K562 (cell line): Measurements from ENCODE around the gene VWA8. TPM values are rescaled to one million over a fixed set of nuclear protein-coding genes. Genes with fewer than 3 reads are reported as not detected.

ENCODE experiments used
- ATAC-seq: fragments of 200-7000 bp; cut with Tn5 transposase; 3 replicates; pipeline ENCODE4 v1.9.1; 2020; ENCODE audit warnings: moderate library complexity
- BruUV-seq: library from RNA; stranded (reverse); fragments of 400-500 nt; replicated peaks from 2 replicates; lab custom pipeline; 2021; lab: Mats Ljungman, UMichigan
- CTCF ChIA-PET: fragments of 300-600 bp; formaldehyde crosslinking; extraction: SDS; loops from one replicate; lab custom pipeline; 2021; ENCODE audit warnings: low intra/inter-chr PET ratio; lab: Yijun Ruan, JAX
- POLR2A ChIA-PET: fragments of 300-600, 350-650 bp; sonication (Branson Sonifier 250); formaldehyde crosslinking; extraction: SDS; loops from one replicate; lab custom pipeline; 2021; ENCODE audit warnings: antibody characterized with exemption, inconsistent platforms; lab: Yijun Ruan, JAX
- DNase-seq, 4 experiments: peaks; one replicate each; pipeline versions ENCODE4 v3.0.0 to v3.0.0-alpha.2; 2011 to 2018; ENCODE audit warnings: low spot score in 3 of 4, mixed read lengths in 3 of 4; ENCODE audit errors: extremely low read depth in 1 of 4
- FAIRE-seq: peaks from 2 replicates; lab custom pipeline; 2011; peaks lifted over from hg19 to GRCh38; lab: Jason Lieb, UNC
- H2AFZ ChIP-seq: 2 replicates; pipeline ENCODE4 v1.6.0; 2011; ENCODE audit warnings: low read depth, low read length, control low read depth, inconsistent platforms
- H3K27ac ChIP-seq: fragments of 200-600 bp; 3 replicates; pipeline ENCODE4 v1.8.0; 2011; ENCODE audit warnings: low read depth, mild to moderate bottlenecking, control low read depth, inconsistent platforms, low read length, moderate library complexity, mixed read lengths; ENCODE audit errors: extremely low read depth
- H3K27me3 ChIP-seq, 2 experiments: fragments of 300-600 bp in 1 of 2; 2 replicates in 1 of 2; 3 replicates in 1 of 2; pipeline versions ENCODE4 v1.6.0 to v1.8.0; 2011; ENCODE audit warnings: inconsistent platforms in 2 of 2, low read length in 2 of 2, mild to moderate bottlenecking in 1 of 2, mixed read lengths in 1 of 2, moderate library complexity in 1 of 2; ENCODE audit not compliant: control insufficient read depth in 2 of 2, insufficient read depth in 2 of 2
- H3K36me3 ChIP-seq: fragments of 300-600 bp; 3 replicates; pipeline ENCODE4 v1.8.0; 2011; ENCODE audit warnings: mild to moderate bottlenecking, low read length, inconsistent platforms; ENCODE audit not compliant: control insufficient read depth, insufficient read depth
- H3K4me1 ChIP-seq, 2 experiments: fragments of 200-600 bp in 1 of 2; replicated peaks in 1 of 2; 2 replicates in 1 of 2; 3 replicates in 1 of 2; pipeline versions ENCODE4 v1.5.1 to v1.8.0; 2011; ENCODE audit warnings: inconsistent platforms in 2 of 2, low read length in 2 of 2, mild to moderate bottlenecking in 1 of 2, mixed read lengths in 1 of 2, moderate library complexity in 1 of 2; ENCODE audit not compliant: control insufficient read depth in 2 of 2, insufficient read depth in 2 of 2
- H3K4me2 ChIP-seq: 2 replicates; pipeline ENCODE4 v1.6.1; 2011; ENCODE audit warnings: low read length, control low read depth, inconsistent platforms, mixed read lengths; ENCODE audit not compliant: insufficient read depth
- H3K4me3 ChIP-seq: fragments of 200-600 bp; sonication (generic), shearing (Covaris generic); 2 replicates; pipeline ENCODE4 v1.5.1; 2016; ENCODE audit warnings: control low read depth, inconsistent platforms
- H3K79me2 ChIP-seq: fragments of 200-600 bp; 3 replicates; pipeline ENCODE4 v1.8.0; 2011; ENCODE audit warnings: low read length, inconsistent platforms; ENCODE audit not compliant: control insufficient read depth, insufficient read depth
- H3K9ac ChIP-seq, 2 experiments: 2 replicates each; pipeline versions ENCODE4 v1.6.0 to v1.6.1; 2011; ENCODE audit warnings: low read depth in 2 of 2, low read length in 2 of 2, control low read depth in 1 of 2, inconsistent platforms in 1 of 2, mild to moderate bottlenecking in 1 of 2, mixed read lengths in 1 of 2; ENCODE audit not compliant: insufficient read depth in 1 of 2
- H3K9me1 ChIP-seq: one replicate; pipeline ENCODE4 v1.6.0; 2011; ENCODE audit warnings: inconsistent platforms, mild to moderate bottlenecking, low read length, moderate library complexity; ENCODE audit not compliant: control insufficient read depth, insufficient read depth
- H3K9me3 ChIP-seq: replicated peaks from 2 replicates; pipeline ENCODE4 v1.5.1; 2011; ENCODE audit warnings: low read depth, low read length, inconsistent platforms; ENCODE audit not compliant: control insufficient read depth, insufficient read depth
- H4K20me1 ChIP-seq: replicated peaks from 2 replicates; pipeline ENCODE4 v1.6.1; 2011; ENCODE audit warnings: low read length, inconsistent platforms, mixed read lengths; ENCODE audit not compliant: control insufficient read depth, insufficient read depth
- CTCF ChIP-seq, 3 experiments: IDR thresholded peaks in 2 of 3; conservative IDR thresholded peaks in 1 of 3; 2 replicates each; pipeline ENCODE4 v1.5.1; 2011 to 2012; ENCODE audit warnings: low read length in 3 of 3, mild to moderate bottlenecking in 3 of 3, control low read depth in 2 of 3, improper control_type of control experiment in 1 of 3, inconsistent platforms in 1 of 3, low read depth in 1 of 3, mixed read lengths in 1 of 3, moderate library complexity in 1 of 3; ENCODE audit not compliant: insufficient read depth in 2 of 3
- CUX1 ChIP-seq: fragments of 200-800 bp; sonication (Bioruptor generic); IDR thresholded peaks from 2 replicates; pipeline ENCODE4 v1.6.1; 2016; ENCODE audit warnings: missing genetic modification characterization, missing compliant biosample characterization
- POLR2G ChIP-seq: fragments of 200-400 bp; formaldehyde crosslinking; IDR thresholded peaks from 2 replicates; pipeline ENCODE4 v1.6.1; 2017; ENCODE audit warnings: low read depth, mild to moderate bottlenecking, antibody characterized with exemption, low read length, moderate library complexity
- SMARCA4 ChIP-seq: fragments of 450-650 bp; IDR thresholded peaks from 2 replicates; pipeline ENCODE4 v1.6.1; 2016
- SRSF9 ChIP-seq: fragments of 200-400 bp; formaldehyde crosslinking; IDR thresholded peaks from 2 replicates; pipeline ENCODE4 v1.6.1; 2017; ENCODE audit warnings: low read depth, low read length, borderline replicate concordance
- TARDBP ChIP-seq: fragments of 450-650 bp; IDR thresholded peaks from 2 replicates; pipeline ENCODE4 v1.6.1; 2016
- ZNF174 ChIP-seq: fragments of 250-450 bp; sonication (Bioruptor Pico); IDR thresholded peaks from 2 replicates; pipeline ENCODE4 v1.4.0; 2020; ENCODE audit warnings: mild to moderate bottlenecking
- ZNF589 ChIP-seq: fragments of 200-800 bp; sonication (Bioruptor generic); IDR thresholded peaks from 2 replicates; pipeline ENCODE4 v1.6.1; 2016; ENCODE audit warnings: low read depth, missing genetic modification characterization, missing compliant biosample characterization
- WGBS: fragments of 100-300 bp; shearing (Covaris generic); methylation state at CpG from one replicate; pipeline ENCODE4 v1.1.6; 2016; ENCODE audit warnings: low coverage, mixed read lengths; ENCODE audit not compliant: insufficient coverage; ENCODE audit errors: missing lambda C conversion rate; 5-methylcytosine and 5-hydroxymethylcytosine counted together
- in situ Hi-C: fragments of 300-500 bp; cut with MboI; formaldehyde crosslinking; loops from 4 replicates; pipeline ENCODE4 v1.15.0; 2018; ENCODE audit warnings: inconsistent platforms, mixed read lengths
- intact Hi-C: fragments of 100-400 bp; cut with micrococcal nuclease; formaldehyde crosslinking; loops from 2 replicates; pipeline ENCODE4 v1.14.2; 2022
- polyA plus RNA-seq, 8 experiments: library from polyadenylated mRNA; depleted of rRNA in 4 of 8; stranded (reverse) in 5 of 8; unstranded in 3 of 8; fragments of >200 nt; fragmentation: Nextera tagmentation in 2 of 8; fragmentation: Illumina TruSeq in 1 of 8; extraction: Ambion mirVana in 2 of 8; extraction: Trizol in 1 of 8; gene quantifications; 2 replicates each; pipeline versions ENCODE4 v1.2.1 to v1.2.3, GENCODE V29; 2011 to 2014; ENCODE audit warnings: inconsistent platforms in 1 of 8, missing spikeins in 1 of 8
- total RNA-seq, 7 experiments: library from RNA; depleted of rRNA in 6 of 7; stranded (reverse); fragments of >200 nt in 6 of 7; fragmentation: Illumina TruSeq in 2 of 7; extraction: Trizol in 2 of 7; gene quantifications; 2 replicates each; pipeline versions ENCODE4 v1.2.1 to v1.2.3, GENCODE V29; 2011 to 2021; ENCODE audit warnings: low replicate concordance in 1 of 7
- TF ChIP-seq, protein P1 (sequence below): fragments of 450-650 bp; IDR thresholded peaks from 2 replicates; pipeline ENCODE4 v1.6.1; 2018; ENCODE audit not compliant: partially characterized antibody

VWA8 gene
- total and polyA plus RNA-seq, 9 of the 15 experiments (the other 6 are each of a cell fraction or from before 2014, with no cell fraction given) = 2.1 to 18.5 (median 13.3) TPM

- no peak for TF ChIP-seq CTCF (IDR thresholded peaks at IDR 0.05 in 2 of 3, conservative IDR thresholded peaks at IDR 0.05 in 1 of 3; ENCODE audit: insufficient read depth in 2 of 3, low read depth in 1 of 3, low read length in 3 of 3)
- TF ChIP-seq ZNF589 = no peak
Observed at GRCh38 chr13:41742917-41743552, 217.9 kb downstream of the VWA8 start (continued).

DNA sequence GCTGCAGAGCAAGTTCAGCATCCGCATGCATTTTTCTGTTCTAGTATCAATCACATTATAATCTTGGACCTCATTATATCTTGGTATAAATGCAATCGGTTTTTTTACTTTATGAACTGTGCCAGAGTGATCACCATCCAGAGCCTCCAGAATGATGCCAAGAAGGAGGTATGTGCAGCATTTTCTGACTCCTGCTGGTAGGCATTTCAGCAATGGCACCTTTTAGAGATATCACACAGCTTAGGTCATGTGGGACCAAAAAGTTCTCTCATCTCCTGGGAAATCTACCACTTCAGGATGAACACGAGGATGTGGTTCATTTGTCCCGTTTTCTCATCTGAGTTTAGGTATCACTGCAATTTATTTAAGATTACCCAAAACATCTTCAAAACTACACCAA, 220.4 kb downstream of the VWA8 start:
- Histone ChIP-seq H3K9me3 (no peaks in the 10 kb centered on the region), H3K79me2 (no peaks in the 10 kb centered on the region), H3K27ac (no peak overlapping the region), H3K4me1 (no peaks in the 10 kb centered on the region), H4K20me1 (no peaks in the 10 kb centered on the region), H3K4me2 (no peak overlapping the region)
- WGBS = 76% methylated on average over 4 of the region's 4 CpGs
- CTCF ChIA-PET = no interaction called here
- TF ChIP-seq SMARCA4 (no peak), POLR2G (no peak), ZNF174 (no peak), TARDBP (no peak), CUX1 (CRISPR knock-in tag) (no peak), SRSF9 (no peak)
- TF ChIP-seq, protein P1, sequence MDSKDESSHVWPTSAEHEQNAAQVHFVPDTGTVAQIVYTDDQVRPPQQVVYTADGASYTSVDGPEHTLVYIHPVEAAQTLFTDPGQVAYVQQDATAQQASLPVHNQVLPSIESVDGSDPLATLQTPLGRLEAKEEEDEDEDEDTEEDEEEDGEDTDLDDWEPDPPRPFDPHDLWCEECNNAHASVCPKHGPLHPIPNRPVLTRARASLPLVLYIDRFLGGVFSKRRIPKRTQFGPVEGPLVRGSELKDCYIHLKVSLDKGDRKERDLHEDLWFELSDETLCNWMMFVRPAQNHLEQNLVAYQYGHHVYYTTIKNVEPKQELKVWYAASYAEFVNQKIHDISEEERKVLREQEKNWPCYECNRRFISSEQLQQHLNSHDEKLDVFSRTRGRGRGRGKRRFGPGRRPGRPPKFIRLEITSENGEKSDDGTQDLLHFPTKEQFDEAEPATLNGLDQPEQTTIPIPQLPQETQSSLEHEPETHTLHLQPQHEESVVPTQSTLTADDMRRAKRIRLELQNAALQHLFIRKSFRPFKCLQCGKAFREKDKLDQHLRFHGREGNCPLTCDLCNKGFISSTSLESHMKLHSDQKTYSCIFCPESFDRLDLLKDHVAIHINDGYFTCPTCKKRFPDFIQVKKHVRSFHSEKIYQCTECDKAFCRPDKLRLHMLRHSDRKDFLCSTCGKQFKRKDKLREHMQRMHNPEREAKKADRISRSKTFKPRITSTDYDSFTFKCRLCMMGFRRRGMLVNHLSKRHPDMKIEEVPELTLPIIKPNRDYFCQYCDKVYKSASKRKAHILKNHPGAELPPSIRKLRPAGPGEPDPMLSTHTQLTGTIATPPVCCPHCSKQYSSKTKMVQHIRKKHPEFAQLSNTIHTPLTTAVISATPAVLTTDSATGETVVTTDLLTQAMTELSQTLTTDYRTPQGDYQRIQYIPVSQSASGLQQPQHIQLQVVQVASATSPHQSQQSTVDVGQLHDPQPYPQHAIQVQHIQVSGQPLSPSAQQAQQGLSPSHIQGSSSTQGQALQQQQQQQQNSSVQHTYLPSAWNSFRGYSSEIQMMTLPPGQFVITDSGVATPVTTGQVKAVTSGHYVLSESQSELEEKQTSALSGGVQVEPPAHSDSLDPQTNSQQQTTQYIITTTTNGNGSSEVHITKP = no peak
- TF ChIP-seq, all 486 proteins: peak for 0
- H3K9ac ChIP-seq = no peak overlapping the region
- no peaks in the 10 kb centered on the region for H3K9me1 ChIP-seq
- POLR2A ChIA-PET = interaction anchor here (1.0 kb wide), 1 partner anchor 24 kb away, joined by 3 read pairs; no protein-coding TSS in a partner anchor
- H3K36me3 ChIP-seq = peaks cover 6% of the 10 kb centered on the region; the same call in 1 of the 3 replicates
- no peak overlapping the region for H3K4me3 ChIP-seq
- DNase-seq = no peak
- intact Hi-C loops = no loop called here
- FAIRE-seq = no peak
- no peak overlapping the region for H2AFZ ChIP-seq
- no peak for ATAC-seq
- in situ Hi-C loops = no loop called here
- BruUV-seq = no TSS peak
- no peaks in the 10 kb centered on the region for H3K27me3 ChIP-seq
